Measurements from ENCODE around the gene SPRR4.

DNA sequence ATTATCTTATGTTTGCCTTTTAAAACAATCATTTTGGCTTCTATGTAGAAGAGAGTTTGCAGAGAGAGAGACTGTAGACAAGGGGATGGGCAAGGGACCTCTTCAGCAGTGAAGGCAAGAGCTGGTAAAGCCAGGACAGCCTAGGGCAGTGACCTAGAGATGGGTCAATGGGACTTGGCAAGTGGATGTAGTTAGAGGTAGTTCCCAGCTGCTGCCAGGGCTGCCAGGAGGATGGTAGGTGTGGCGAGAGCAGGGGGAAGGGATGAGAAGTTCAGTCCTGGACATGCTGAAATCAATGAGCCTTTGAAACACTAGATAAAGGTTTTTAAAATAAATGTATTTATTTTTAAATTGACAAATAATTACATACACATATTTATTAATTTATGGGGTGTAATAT lies 29.8 kb upstream of the SPRR4 start:
- no peak for TF ChIP-seq CTCF (IDR thresholded peaks at IDR 0.05; ENCODE audit: insufficient read depth, low read length, poor library complexity, severe bottlenecking)
- TF ChIP-seq EZH2phosphoT487 (conservative IDR thresholded peaks at IDR 0.05; ENCODE audit: low read length): no peak
